K562 (cell line): ENCODE data around the gene FKRP. TPM values are rescaled to one million over a fixed set of nuclear protein-coding genes. Genes with fewer than 3 reads are reported as not detected.

Experiments
- ASH1L ChIP-seq: fragments of 450-650 bp; IDR thresholded peaks from 2 replicates; pipeline ENCODE4 v1.6.1; 2018; ENCODE audit warnings: borderline replicate concordance, mild to moderate bottlenecking, low read depth; ENCODE audit not compliant: partially characterized antibody
- COPS2 ChIP-seq: fragments of 450-650 bp; conservative IDR thresholded peaks from 2 replicates; pipeline ENCODE4 v1.6.1; 2016; ENCODE audit warnings: mild to moderate bottlenecking, moderate library complexity
- CREB1 ChIP-seq, 2 experiments: sonication (generic) in 1 of 2; formaldehyde crosslinking in 1 of 2; IDR thresholded peaks; 2 replicates each; pipeline versions ENCODE4 v1.6.1 to v1.8.0; 2012 to 2022; ENCODE audit warnings: inconsistent platforms in 1 of 2, mild to moderate bottlenecking in 1 of 2, missing genetic modification reagents in 1 of 2, moderate library complexity in 1 of 2
- DPF2 ChIP-seq: fragments of 450-650 bp; IDR thresholded peaks from 2 replicates; pipeline ENCODE4 v1.6.1; 2016
- EP300 ChIP-seq: IDR thresholded peaks from 2 replicates; pipeline ENCODE4 v1.6.1; 2012; ENCODE audit warnings: low read length, improper control_type of control experiment
- GTF2E2 ChIP-seq: fragments of 200-800 bp; sonication (Bioruptor generic); IDR thresholded peaks from 2 replicates; pipeline ENCODE4 v1.6.1; 2016; ENCODE audit warnings: missing genetic modification characterization, missing compliant biosample characterization
- HCFC1 ChIP-seq: IDR thresholded peaks from 2 replicates; pipeline ENCODE4 v1.6.1; 2012; ENCODE audit warnings: low read depth, low read length, improper control_type of control experiment
- HDGF ChIP-seq: fragments of 450-650 bp; IDR thresholded peaks from 2 replicates; pipeline ENCODE4 v1.6.1; 2016
- HMGN3 ChIP-seq: IDR thresholded peaks from 2 replicates; pipeline ENCODE4 v1.6.1; 2011; ENCODE audit warnings: borderline replicate concordance, low read depth, mild to moderate bottlenecking, mixed read lengths, low read length; ENCODE audit not compliant: insufficient read length; ENCODE audit errors: extremely low read depth
- LARP7 ChIP-seq: fragments of 450-650 bp; IDR thresholded peaks from 2 replicates; pipeline ENCODE4 v1.6.1; 2016
- LEF1 ChIP-seq: fragments of 450-650 bp; IDR thresholded peaks from 2 replicates; pipeline ENCODE4 v1.6.1; 2016; ENCODE audit warnings: mild to moderate bottlenecking
- MAFF ChIP-seq: IDR thresholded peaks from 2 replicates; pipeline ENCODE4 v1.6.1; 2012; ENCODE audit warnings: low read length, improper control_type of control experiment
- MAFK ChIP-seq: IDR thresholded peaks from 2 replicates; pipeline ENCODE4 v1.6.1; 2011; ENCODE audit warnings: low read length, improper control_type of control experiment
- MCM7 ChIP-seq, 2 experiments: fragments of 450-650 bp; IDR thresholded peaks; 2 replicates each; pipeline ENCODE4 v1.6.1; 2016 to 2018
- MYC ChIP-seq, 2 experiments: fragments of 250-450 bp in 1 of 2; sonication (Bioruptor Pico) in 1 of 2; IDR thresholded peaks; 2 replicates each; pipeline versions ENCODE4 v1.5.1 to v1.6.1; 2012 to 2021; ENCODE audit warnings: low read depth in 2 of 2, borderline replicate concordance in 1 of 2, improper control_type of control experiment in 1 of 2, low read length in 1 of 2, mild to moderate bottlenecking in 1 of 2, moderate library complexity in 1 of 2
- PHF21A ChIP-seq: fragments of 450-650 bp; IDR thresholded peaks from 2 replicates; pipeline ENCODE4 v1.6.1; 2017; ENCODE audit warnings: low read depth, borderline replicate concordance
- PRPF4 ChIP-seq: fragments of 200-400 bp; formaldehyde crosslinking; IDR thresholded peaks from one replicate; pipeline ENCODE4 v1.6.1; 2017; ENCODE audit warnings: low read length, low read depth, mild to moderate bottlenecking; ENCODE audit not compliant: insufficient read depth, poor library complexity, severe bottlenecking
- SNIP1 ChIP-seq: fragments of 450-650 bp; IDR thresholded peaks from 2 replicates; pipeline ENCODE4 v1.7.1; 2017; ENCODE audit warnings: low read depth, mild to moderate bottlenecking
- TSC22D4 ChIP-seq: fragments of 450-650 bp; IDR thresholded peaks from 2 replicates; pipeline ENCODE4 v1.6.1; 2016; ENCODE audit warnings: missing genetic modification characterization, missing biosample characterization, control low read depth
- ZEB2 ChIP-seq: fragments of 450-650 bp; IDR thresholded peaks from 2 replicates; pipeline ENCODE4 v1.6.1; 2016
- ZNF395 ChIP-seq: fragments of 200-800 bp; sonication (Bioruptor generic); IDR thresholded peaks from 2 replicates; pipeline ENCODE4 v1.6.1; 2017; ENCODE audit warnings: missing genetic modification characterization, missing compliant biosample characterization
- ZSCAN29 ChIP-seq: fragments of 450-650 bp; IDR thresholded peaks from 2 replicates; pipeline ENCODE4 v1.6.1; 2017
- polyA plus RNA-seq, 8 experiments: library from polyadenylated mRNA; depleted of rRNA in 4 of 8; stranded (reverse) in 5 of 8; unstranded in 3 of 8; fragments of >200 nt; fragmentation: Nextera tagmentation in 2 of 8; fragmentation: Illumina TruSeq in 1 of 8; extraction: Ambion mirVana in 2 of 8; extraction: Trizol in 1 of 8; gene quantifications; 2 replicates each; pipeline versions ENCODE4 v1.2.1 to v1.2.3, GENCODE V29; 2011 to 2014; ENCODE audit warnings: inconsistent platforms in 1 of 8, missing spikeins in 1 of 8
- total RNA-seq, 7 experiments: library from RNA; depleted of rRNA in 6 of 7; stranded (reverse); fragments of >200 nt in 6 of 7; fragmentation: Illumina TruSeq in 2 of 7; extraction: Trizol in 2 of 7; gene quantifications; 2 replicates each; pipeline versions ENCODE4 v1.2.1 to v1.2.3, GENCODE V29; 2011 to 2021; ENCODE audit warnings: low replicate concordance in 1 of 7

The FKRP gene
- total and polyA plus RNA-seq, 9 of the 15 experiments (the other 6 are each of a cell fraction or from before 2014, with no cell fraction given): 0.68 to 16.1 (median 6.5) TPM

DNA sequence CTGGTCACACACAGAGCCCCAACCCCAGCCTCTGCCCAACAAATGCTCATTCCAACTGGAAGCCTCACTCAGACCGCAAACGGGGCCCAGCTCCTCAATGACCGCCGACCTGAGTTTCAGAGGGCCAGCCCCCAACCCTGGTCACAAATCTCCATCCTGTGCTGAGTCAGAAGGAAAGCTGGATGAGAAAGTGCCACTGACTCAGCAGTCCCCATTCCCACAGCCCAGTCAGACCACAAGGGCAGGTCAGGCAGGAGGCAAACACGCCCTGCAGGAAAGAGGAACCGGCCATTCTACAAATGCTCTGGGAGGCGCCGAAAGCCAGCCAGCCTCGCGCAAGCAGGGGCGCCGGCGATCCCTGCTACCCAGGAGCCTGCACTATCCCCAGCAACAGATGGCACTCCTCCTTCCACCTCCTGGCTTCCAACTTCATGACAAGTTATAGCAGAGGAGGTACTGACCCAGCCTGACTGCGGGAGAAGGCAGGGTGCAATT, 14.8 kb upstream of the FKRP start (continued):
- TF ChIP-seq PRPF4: no peak
- no peak for TF ChIP-seq LEF1
- no peak for TF ChIP-seq LARP7
- no peak for TF ChIP-seq MCM7 (IDR thresholded peaks at IDR 0.05)
- no peak for TF ChIP-seq HDGF
- no peak for TF ChIP-seq PHF21A
- TF ChIP-seq MAFK: peak; percentile 94
- TF ChIP-seq ZEB2: 0 out of 2 replicates have a peak, but pooled peaks have one; percentile 12
- TF ChIP-seq ZSCAN29: no peak
- no peak for TF ChIP-seq GTF2E2 (tag)
- TF ChIP-seq TSC22D4: no peak
- no peak for TF ChIP-seq COPS2
- peak; percentile 67 for TF ChIP-seq DPF2
- no peak for TF ChIP-seq CREB1 (IDR thresholded peaks at IDR 0.05)
- TF ChIP-seq CREB1 (CRISPR knock-in tag; IDR thresholded peaks at IDR 0.05): no peak
- no peak for TF ChIP-seq ASH1L
- TF ChIP-seq ZNF395: no peak
- TF ChIP-seq MYC (IDR thresholded peaks at IDR 0.05; ENCODE audit: low read depth, low read length): peak; percentile 59; the same call in 1 of the 2 replicates
- no peak for TF ChIP-seq MYC (CRISPR knock-in tag; IDR thresholded peaks at IDR 0.05; ENCODE audit: borderline replicate concordance, low read depth)
- peak; percentile 37; the same call in 1 of the 2 replicates for TF ChIP-seq HCFC1
- peak; percentile 91 for TF ChIP-seq MAFF
- no peak for TF ChIP-seq SNIP1
- TF ChIP-seq HMGN3: no peak
- peak; percentile 69 for TF ChIP-seq EP300
